Embryonic facial prominence (tissue), 1 donor: ENCODE measurements around the gene CHRD.

Source experiments
- DNase-seq: peaks from one replicate; pipeline ENCODE4 v3.0.0-alpha.2; 2016; ENCODE audit errors: extremely low spot score

Gene CHRD

DNA sequence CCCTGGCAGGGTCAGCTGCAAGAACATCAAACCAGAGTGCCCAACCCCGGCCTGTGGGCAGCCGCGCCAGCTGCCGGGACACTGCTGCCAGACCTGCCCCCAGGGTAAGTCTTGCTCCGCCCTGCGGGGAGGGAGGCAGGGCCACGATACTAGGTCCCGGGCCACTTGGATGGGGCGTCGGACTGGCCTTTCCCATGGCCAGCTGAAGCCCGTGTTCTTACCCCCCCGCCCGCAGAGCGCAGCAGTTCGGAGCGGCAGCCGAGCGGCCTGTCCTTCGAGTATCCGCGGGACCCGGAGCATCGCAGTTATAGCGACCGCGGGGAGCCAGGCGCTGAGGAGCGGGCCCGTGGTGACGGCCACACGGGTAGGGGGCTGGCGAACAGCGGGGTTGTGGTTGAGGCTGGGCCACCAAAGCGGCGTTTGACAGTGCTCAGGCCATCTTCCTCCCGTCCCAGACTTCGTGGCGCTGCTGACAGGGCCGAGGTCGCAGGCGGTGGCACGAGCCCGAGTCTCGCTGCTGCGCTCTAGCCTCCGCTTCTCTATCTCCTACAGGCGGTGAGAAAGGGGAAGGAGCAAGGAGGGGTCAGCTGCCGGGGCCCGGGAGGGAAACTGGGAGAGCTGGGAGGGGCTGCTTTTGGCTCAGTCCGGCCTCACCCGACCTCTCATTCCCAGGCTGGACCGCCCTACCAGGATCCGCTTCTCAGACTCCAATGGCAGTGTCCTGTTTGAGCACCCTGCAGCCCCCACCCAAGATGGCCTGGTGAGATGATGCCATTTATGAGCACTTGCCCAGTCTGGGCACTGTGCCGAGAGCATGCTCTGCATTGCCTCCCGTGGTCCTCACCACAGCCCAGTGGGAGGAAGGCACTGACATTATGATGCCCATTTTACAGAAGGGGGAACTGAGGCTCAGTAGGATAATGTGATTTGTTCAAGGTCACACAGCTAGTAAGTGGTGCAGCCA is 1.7 kb downstream of the CHRD start:
- DNase-seq, result no peak

DNA sequence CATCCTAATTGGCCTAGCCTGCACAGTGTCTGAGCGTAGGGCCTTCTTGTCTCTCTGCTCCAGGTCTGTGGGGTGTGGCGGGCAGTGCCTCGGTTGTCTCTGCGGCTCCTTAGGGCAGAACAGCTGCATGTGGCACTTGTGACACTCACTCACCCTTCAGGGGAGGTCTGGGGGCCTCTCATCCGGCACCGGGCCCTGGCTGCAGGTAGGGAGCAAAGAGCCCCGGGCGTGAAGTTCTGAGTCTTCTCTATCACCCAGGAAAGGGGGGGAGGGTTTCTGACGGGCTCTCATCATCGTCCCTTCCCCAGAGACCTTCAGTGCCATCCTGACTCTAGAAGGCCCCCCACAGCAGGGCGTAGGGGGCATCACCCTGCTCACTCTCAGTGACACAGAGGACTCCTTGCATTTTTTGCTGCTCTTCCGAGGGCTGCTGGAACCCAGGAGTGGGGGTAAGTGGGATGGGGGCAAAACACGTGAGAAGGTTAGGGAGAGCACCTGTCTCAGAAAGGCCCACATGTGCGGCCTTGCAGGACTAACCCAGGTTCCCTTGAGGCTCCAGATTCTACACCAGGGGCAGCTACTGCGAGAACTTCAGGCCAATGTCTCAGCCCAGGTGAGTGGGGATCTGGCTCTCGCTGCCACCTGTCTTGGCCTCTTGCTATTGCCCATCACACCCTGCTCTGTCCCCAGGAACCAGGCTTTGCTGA is 2.6 kb downstream of the CHRD start:
- DNase-seq, result no peak

DNA sequence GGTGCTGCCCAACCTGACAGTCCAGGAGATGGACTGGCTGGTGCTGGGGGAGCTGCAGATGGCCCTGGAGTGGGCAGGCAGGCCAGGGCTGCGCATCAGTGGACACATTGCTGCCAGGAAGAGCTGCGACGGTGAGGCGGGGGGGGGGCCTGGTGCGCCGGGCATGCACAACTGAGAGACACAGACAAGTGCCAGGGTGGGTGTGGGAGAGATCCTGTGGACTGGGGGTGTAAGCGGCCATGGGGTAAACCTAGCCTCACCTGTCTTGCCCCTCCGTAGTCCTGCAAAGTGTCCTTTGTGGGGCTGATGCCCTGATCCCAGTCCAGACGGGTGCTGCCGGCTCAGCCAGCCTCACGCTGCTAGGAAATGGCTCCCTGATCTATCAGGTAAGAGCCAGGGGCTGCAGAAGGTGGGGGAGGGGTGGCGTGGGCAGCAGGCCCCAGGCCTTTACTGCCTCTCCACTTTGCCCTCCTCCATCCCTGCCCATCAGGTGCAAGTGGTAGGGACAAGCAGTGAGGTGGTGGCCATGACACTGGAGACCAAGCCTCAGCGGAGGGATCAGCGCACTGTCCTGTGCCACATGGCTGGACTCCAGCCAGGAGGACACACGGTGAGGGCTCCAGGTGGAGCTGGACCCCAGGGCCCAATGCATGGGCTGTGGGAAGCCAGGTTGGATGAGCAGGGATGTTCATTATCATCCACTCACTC is 3.3 kb downstream of the CHRD start:
- DNase-seq, result no peak

DNA sequence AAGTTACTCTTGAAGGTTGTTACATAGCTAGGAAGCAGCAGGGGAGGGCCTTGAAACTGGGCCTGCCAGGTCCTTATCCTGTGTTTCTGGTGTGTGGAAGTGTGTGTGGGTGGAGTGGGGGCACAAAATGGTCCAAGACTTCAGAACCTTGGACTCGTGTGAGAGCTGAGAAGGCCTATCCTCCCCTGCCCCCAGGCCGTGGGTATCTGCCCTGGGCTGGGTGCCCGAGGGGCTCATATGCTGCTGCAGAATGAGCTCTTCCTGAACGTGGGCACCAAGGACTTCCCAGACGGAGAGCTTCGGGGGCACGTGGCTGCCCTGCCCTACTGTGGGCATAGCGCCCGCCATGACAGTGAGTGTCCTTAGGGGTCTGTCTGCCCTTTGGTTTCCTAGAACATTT is 4.5 kb downstream of the CHRD start:
- DNase-seq, result no peak

DNA sequence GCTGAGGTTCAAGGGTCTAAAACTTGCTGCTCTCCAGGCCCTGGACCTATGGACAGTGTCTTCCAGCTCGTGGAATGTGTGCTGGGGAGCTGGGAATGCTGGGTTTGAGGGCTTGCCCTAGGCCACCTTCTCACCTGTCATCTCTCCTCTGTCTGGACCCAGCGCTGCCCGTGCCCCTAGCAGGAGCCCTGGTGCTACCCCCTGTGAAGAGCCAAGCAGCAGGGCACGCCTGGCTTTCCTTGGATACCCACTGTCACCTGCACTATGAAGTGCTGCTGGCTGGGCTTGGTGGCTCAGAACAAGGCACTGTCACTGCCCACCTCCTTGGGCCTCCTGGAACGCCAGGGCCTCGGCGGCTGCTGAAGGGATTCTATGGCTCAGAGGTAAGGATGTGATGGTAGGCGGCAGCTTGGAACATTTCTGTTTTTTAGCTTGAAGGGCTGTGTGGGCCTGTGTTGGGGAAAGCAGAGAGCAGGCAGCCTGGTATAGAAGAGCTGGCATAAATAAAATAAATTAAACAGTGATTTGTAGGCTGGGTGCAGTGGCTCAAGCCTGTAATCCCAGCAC is 5.1 kb downstream of the CHRD start:
- DNase-seq, result no peak

DNA sequence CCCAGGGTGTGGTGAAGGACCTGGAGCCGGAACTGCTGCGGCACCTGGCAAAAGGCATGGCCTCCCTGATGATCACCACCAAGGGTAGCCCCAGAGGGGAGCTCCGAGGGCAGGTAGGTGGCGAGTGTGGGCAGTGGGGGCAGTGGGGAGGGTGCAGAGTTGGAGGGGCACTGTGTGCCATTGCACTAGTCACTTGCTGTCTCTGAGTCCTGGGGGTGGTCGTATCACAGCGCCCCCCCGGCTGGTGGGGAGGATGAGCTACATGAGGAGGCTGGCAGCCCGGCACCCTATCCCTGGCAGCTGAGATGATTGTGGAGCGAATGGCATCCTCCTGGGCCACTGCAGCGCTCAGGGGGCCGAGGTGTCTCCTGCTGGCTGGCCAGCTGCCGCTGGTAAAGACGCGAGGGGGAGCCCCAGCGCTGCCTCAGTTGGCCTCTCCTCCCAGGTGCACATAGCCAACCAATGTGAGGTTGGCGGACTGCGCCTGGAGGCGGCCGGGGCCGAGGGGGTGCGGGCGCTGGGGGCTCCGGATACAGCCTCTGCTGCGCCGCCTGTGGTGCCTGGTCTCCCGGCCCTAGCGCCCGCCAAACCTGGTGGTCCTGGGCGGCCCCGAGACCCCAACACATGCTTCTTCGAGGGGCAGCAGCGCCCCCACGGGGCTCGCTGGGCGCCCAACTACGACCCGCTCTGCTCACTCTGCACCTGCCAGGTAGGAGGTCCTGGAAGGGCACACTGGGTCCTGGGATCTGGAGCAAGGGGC is 6.4 kb downstream of the CHRD start:
- DNase-seq, result no peak

DNA sequence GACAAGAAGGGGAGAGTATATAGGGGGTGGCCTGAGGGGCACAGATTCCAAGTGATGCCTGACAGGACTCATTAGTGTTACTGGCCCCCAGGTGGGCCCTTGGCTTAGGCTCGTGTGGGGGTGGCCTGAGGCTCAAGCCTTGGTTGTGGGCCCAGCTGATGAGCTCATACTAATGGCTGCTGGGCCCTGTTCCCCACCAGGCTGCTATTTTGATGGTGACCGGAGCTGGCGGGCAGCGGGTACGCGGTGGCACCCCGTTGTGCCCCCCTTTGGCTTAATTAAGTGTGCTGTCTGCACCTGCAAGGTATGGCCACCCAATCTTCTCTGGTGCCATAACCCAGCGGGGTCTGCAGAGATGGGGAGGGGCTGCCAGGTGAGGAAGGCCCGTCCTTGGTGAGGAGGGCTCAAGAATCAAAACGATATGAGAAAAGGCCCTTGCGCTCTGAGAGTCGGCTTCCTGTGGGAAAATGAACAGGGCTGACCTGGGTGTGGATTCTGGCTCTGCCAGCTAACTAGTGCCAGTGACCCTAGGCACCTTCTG is 7.4 kb downstream of the CHRD start:
- DNase-seq, result no peak

DNA sequence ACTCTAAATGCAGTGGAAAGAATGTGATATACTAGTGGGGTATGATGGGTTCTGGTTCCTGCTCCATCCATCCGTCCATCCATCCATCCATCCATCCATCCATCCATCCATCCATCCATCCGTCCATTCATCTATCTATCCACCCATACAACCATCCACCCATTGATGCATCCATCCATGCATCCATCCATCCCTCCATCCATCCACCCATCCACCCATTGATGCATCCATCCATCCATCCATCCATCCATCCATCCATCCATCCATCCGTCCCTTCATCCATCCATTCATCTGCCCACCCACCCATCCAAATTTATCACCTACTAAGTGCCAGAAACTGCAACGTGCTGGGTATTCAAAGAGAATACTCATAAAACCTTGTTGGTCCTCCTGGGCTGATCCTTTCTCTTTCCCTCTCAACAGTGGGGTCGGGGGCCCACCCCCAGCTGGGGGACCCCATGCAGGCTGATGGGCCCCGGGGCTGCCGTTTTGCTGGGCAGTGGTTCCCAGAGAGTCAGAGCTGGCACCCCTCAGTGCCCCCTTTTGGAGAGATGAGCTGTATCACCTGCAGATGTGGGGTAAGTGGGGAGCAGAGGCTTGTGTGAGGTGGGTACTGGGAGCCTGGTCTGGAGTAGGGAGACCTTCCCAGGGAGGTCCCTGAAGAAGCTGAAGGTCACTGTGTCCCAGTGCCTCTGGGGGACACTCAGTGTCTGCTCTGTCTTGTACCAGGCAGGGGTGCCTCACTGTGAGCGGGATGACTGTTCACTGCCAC is 8.5 kb downstream of the CHRD start:
- DNase-seq, result no peak

DNA sequence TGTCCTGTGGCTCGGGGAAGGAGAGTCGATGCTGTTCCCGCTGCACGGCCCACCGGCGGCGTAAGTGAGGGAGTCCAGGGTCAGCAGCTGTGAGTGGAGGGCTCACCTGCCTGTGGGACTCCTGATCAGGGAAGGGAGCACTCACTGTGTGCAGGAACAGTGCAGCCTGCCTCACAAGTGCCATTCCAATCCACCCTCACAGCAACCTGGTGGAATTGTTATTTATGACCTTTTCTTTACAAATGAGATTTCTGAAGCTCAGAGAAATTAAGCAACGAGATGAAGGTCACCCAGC is 9.0 kb downstream of the CHRD start:
- no peak for DNase-seq

DNA sequence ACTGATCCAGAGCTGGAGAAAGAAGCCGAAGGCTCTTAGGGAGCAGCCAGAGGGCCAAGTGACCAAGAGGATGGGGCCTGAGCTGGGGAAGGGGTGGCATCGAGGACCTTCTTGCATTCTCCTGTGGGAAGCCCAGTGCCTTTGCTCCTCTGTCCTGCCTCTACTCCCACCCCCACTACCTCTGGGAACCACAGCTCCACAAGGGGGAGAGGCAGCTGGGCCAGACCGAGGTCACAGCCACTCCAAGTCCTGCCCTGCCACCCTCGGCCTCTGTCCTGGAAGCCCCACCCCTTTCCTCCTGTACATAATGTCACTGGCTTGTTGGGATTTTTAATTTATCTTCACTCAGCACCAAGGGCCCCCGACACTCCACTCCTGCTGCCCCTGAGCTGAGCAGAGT is 9.5 kb downstream of the CHRD start:
- DNase-seq, result no peak

DNA sequence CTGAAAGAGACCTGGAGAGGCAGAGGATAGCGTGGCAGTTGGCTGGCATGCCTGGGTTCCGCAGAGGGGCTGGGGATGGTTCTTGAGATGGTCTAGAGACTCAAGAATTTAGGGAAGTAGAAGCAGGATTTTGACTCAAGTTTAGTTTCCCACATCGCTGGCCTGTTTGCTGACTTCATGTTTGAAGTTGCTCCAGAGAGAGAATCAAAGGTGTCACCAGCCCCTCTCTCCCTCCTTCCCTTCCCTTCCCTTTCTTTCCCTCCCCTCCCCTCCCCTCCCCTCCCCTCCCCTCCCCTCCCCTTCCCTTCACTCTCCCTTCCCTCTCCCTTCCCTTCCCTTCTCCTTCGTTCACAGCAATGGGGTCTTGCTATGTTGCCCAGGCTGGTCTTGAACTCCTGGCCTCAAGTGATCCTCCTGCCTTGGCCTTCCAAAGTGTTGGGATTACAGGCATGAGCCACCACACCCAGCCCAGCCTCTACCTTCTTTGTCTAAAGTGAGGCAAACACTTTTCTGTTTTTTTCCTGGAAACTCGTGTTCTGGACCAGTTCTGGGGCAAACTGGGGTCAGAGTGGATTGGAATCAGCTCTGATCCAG is 10.2 kb downstream of the CHRD start:
- no peak for DNase-seq

DNA sequence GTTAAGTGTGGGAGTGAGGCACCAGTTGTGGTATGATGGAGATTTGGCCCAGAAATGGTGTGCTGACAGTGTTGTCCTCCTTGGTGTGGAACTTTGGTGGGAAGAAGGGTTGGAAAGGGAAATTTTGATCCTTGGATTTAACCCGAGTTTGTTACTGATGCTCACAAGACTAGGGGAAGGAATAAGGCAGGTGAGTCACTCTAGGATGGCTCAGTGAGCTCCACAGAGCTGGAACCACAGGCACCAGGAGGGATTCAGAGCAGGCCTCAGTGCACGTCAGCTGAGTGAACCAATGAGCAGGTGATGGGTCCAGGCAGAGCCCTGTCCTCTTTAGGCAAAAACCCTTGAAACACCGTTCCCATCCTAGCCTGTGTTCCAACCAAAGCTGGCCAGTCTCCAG is 11.4 kb downstream of the CHRD start:
- no peak for DNase-seq

DNA sequence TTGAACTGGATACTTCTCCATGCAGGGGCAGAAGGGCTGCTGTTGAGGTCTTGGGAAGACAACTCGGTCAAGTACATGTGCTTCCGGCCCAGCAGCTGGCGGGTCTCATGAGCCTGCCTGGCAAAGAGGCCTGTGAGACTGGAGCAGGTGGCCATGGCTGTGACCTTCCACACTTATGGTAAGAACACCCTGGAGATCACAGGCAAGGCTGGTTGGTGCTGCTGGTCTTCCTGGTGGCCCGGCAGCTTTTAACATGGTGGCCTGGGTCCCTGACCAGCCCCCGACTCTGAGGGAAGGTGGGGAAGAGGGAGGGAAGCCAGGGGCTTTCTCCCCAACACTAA is 15.4 kb downstream of the CHRD start:
- DNase-seq, result no peak

DNA sequence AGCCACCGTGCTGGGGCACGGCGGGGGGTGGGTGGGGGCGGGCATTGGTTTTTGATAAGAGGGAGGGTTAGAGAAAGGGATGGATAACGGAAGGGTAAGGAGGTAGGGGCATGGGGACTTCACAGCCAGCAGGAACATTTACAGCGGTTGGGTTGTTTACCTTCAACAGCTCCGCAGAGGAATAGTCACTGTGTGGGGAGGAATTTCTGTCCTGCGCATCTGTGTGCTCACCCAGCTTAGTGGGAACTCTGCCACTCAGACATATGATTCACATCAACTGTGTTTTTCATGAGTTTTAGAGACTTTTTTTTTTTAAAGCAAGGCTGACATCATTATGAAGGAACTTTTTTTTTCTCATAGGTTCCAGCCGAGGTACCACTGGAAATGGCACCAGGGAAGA is 19.6 kb downstream of the CHRD start:
- DNase-seq, result peak; percentile 67

DNA sequence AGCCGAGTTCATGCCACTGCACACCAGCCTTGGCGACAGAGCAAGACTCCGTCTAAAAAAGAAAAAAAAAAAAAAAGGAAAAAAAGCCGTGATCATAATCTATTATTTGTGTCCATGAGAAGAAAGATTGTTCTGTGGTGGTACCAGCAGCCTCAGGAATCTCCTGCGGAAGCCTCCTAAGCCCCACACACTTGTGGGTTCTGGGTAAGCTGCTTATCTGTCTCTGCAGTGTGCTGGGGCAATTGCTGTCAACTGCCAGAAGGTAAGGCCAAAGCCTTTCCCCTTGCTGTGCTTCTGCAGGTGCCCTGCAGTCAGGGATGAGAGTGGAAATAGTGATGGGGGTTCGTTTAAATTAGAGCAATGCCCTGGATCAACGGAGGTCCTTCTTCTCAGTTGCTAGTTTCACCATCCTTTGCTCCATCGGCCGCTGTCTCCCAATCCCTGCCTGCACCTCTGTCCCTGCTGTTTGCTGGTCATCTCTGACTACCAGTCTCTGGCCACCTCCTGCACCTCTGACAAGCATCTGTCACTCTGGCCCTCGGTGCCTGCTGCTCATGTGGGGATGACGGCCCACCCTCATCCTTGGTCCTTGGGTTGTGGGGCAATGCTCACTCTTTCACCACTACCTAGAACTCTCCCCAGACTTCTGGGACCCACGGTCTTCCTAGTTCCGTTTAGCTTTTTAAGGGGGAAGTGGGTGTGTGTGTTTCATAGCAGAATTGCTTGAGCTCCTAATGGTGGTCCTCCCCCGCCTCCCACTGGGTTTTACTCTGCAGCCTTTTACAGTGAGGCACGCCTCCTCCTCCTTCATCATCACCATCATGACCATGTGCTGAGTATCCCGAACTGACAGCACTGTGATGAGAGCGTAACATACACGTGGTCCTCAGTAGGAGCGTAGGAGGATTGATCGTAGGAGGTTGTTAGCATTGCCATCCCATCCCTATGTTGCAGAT is 25.5 kb downstream of the CHRD start:
- no peak for DNase-seq

DNA sequence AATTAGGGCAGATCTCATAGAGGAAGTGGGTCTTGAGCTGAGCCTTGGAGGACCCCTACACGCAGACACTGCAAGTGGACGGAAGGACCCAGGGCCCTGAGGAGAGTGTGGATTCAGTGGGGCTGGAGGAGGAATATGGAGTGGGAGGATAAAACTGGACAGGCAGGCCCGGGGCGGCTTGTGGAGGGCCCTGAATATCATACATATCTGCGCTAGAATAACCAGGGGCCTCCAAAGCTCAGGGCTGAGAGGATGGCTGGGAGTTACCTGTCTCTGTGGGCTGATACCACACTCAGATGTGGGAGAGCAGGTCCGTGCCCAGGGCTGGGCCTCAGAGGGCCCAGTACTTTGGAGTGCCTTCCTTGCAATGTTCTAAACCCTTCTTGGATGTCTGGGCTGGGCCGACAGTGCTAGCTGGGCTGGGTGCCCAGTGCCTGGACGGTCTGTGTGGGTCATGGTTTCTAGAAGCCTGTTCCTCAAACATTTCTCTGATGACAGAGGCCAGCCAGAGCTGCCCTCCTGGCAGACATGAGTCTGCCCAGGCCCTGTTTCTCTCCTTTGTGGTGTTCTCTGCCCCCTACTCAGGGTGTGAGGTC is 29.6 kb downstream of the CHRD start:
- DNase-seq, result no peak

DNA sequence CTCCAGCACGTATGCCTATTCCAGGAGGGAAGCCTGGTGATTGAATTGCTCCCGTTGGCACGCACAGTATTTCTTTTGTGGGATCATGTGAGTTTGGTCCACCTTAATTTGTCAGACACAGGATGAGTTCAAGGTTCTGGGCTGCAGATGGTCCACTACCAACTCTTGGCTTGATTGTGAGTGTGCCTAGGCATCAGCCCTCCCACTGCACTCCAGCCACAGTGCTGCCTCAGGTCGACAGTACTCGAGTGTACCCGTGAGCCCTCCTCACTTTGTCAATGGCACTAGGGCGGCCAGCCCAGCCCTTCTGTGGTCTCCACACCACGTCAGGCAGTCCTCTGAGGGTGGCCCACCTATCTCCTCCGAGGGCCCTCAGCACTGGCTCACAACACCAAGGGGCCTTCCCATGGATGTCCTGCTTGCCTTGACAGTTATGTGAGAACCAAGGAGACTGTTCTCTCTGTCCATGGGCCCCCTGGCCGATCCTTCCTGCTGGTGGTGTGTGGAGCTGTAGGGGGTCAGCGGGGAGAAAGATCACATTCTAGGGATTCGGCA is 30.2 kb downstream of the CHRD start:
- no peak for DNase-seq

DNA sequence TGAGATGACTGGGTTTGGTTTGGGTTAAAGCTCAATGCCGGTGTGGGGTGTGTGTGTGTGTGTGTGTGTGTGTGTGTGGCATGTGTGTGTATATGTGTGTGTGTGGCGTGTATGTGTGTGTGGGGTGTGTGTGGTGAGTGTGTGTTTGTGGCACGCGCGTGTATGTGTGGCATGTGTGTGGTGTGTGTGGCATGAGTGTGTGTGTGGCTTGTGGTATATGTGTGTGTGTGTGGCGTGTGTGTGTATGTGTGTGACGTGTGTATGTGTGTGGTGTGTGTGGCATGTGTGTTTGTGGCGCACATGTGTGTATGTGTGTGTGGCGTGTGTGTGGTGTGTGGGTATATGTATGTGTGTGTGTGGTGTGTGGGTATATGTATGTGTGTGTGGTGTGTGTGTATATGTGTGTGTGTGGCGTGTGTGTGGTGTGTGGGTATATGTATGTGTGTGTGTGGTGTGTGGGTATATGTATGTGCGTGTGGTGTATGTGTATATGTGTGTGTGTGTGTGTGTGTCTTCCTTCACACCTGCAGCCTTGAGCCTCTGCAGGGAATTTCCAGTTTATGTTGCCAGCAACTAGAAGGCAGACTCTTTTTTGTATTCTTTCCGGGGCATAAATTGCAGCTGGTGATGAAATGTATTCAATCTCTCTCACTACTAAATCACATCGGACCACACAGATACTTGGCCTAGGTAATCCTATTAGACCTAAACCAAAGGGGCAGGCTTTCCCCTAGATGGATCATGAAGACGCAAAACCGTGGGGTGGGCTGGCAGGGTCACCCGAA is 34.8 kb downstream of the CHRD start:
- no peak for DNase-seq
